ENCODE measurements around the gene RMI2.

DNA sequence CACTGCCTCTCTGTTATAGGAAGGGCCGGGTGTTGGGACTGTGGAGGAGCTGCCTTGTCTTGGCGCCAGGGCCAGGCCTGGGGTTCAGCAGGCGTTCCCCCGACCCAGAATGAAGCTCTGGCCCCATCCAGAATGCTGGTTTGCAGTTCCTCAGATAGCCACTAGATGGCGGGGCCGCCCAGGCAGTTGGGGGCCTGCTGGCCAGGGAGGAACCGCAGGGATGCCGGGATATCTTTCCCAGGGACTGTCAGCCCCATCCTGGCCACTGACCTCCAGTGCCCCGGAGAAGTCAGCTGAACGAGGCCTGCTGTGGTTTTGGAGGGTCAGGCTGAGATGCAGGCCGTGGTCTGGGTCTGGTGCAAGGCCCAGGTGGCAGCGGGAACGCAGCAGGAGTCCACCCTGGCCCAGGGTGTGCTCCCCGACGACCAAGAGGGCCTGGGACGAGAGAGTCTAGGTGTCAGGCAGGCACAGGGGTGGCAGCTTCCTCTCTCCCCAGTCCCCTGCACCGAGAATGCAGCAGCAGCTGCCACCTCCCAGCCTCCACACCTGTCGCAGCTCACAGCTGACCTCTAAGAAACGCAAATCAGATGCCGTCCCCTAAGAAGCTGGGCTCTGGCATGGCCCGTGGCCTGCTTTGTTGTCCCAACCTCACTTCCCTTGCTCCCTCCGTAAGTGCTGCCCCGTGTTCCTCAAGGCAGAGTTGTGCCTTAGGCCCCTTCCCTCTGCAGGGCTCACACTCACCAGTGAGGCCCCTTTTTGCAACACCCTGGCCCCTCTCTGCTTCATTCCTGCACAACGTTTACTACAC lies 51.2 kb downstream of the RMI2 start:
- TF ChIP-seq, protein P1, sequence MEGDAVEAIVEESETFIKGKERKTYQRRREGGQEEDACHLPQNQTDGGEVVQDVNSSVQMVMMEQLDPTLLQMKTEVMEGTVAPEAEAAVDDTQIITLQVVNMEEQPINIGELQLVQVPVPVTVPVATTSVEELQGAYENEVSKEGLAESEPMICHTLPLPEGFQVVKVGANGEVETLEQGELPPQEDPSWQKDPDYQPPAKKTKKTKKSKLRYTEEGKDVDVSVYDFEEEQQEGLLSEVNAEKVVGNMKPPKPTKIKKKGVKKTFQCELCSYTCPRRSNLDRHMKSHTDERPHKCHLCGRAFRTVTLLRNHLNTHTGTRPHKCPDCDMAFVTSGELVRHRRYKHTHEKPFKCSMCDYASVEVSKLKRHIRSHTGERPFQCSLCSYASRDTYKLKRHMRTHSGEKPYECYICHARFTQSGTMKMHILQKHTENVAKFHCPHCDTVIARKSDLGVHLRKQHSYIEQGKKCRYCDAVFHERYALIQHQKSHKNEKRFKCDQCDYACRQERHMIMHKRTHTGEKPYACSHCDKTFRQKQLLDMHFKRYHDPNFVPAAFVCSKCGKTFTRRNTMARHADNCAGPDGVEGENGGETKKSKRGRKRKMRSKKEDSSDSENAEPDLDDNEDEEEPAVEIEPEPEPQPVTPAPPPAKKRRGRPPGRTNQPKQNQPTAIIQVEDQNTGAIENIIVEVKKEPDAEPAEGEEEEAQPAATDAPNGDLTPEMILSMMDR (IDR thresholded peaks at IDR 0.05): peak; percentile 97 to 98 (median 98)
- TF ChIP-seq POLR2A (IDR thresholded peaks at IDR 0.05) (no peak), POLR2AphosphoS5 (IDR thresholded peaks at IDR 0.05) (peak in 1 of 3 donors; percentile 19)

Data from breast epithelium (tissue), 3 donors.